CD1c-positive myeloid dendritic cell (primary cell): ENCODE measurements around the gene NKD1.

Experiments used
- DNase-seq: peaks from one replicate; pipeline ENCODE4 v3.0.0-alpha.2; 2016; ENCODE audit errors: extremely low spot score

NKD1 gene

DNA sequence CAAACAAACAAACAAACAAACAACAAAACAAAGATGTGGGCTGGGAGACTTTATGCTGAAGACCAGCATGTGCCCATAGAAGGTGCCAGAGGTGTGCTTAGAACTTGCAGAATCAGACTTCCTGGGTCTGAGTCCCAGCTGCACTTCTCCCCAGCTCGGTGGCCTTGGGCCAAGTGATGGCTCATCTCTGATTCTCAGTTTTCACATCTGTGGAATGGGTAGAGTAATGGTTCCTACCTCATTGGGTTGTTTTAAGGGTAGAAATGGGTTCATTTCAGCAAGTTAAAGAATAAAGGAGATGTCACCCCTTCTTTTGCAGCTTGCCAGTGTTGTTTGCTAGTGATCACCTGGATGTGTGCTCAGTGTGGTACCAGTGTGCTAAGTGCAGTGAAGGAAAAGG is 10.7 kb downstream of the NKD1 start:
- DNase-seq: no peak

DNA sequence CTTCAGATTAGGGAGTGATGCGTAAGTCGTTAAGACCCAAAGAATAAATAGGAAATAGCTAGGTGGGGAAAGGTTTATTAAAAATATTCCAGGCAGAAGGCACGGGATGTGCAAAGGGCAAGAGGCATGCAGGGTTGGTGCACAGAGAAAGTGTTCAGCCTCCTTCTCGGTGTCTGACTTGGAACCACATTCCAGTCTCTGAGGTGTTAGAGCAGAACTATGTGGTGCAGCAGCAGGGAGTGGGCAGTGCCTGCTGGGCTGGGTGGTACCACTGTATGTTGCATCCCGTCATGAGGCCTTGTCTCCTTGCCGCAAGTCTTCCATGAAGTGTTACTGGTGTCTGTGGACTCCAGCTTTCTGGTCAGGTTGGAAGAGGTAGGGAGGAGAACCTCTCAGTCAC is 11.1 kb downstream of the NKD1 start:
- DNase-seq: no peak

DNA sequence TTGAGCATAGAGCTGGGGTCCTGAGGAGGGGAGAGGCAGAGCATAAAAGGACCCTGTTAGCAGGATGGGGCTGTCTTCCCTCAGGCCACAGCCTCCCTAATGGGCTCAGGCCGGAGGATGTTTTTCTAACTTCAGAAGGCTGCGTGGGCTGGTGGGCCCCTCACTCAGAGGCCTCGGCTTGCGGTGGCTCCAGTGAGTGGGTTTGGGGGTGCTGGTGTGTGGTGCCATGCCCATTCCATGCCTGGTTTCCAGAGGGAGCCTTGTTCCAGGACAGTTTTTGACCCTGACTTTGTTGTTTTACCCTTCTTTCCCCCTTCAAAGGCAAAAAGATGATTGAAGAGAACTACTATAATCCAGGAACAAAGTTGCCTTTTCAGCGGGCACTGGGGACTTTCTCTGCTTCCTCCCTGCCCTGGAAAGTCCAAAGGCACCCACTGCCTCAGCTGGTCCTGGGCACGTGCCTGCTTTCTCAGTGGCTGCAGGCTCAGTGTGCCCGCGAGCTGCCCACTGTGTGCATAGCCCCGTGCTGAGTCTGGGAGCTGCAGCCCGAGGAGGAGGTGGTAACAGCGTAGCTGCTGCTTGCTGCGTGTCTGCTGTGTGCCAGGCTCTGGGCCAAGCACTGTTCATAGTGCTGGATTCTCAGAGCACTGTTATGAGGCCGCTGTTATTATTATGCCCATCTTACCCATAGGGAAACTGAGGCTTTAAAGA is 11.8 kb downstream of the NKD1 start:
- no peak for DNase-seq

DNA sequence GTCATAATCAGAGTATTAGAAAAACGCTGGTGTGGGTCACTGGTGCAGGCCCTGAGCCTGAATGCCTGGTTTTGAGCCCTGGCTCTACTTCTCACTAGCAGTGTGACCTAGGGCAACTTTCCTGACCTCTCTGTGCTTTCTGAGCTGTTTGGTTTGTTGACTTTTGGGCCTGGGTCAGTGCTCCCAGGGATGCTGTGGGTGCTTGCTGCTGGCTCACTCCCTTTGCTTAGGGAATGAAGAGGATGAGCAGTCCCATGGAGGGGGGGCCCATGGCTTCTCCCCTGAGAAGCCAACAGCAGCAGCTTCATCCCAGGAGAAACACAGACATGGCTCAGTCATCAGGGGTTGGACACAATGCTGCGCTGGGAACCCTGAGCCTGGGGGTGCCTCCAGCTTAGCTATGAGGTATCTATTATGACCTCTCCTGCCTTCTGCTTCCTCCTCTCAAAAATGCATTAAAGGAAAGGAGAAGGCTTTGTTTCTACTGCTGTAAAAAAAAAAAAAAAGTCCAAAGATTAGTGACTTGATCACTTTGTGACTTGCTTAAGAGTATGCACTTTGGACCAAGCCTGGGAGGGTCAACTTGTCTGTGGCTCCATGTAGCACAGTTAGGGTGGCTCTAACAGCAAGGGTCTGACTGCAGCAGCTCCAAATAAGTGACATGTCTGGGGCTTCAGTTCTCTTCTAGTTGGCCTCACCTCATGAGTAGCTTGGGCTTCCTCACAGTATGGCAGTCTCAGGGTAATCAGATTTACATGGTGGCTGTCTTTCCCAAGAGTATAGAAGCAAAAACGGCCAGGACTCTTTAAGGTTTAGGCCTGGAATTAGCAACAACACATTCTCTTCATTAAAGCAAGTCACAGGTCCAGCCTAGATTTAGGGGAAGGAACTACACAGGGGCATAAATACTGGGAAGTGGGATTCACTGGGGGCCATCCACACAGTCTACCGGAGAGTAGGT is 13.0 kb downstream of the NKD1 start:
- DNase-seq: no peak

DNA sequence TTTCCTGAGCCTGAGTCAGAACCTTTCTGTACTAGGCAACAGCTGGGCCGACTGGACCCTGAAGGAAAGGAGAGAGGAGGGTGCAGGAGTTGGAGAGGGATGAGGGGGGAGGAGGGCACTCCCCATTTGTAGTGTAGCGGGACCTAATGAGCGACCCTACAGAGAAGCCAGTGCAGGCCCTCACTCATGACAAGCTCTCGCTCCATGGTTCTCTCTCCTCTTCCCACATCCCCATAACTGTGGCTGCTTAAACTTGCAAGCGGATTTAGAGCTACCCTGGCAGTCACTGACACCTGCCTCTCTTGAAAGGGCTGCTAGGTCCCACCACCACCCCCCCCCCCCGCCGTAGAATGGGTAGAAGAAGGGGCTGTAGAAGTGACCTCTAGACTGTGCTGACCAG is 14.5 kb downstream of the NKD1 start:
- no peak for DNase-seq

DNA sequence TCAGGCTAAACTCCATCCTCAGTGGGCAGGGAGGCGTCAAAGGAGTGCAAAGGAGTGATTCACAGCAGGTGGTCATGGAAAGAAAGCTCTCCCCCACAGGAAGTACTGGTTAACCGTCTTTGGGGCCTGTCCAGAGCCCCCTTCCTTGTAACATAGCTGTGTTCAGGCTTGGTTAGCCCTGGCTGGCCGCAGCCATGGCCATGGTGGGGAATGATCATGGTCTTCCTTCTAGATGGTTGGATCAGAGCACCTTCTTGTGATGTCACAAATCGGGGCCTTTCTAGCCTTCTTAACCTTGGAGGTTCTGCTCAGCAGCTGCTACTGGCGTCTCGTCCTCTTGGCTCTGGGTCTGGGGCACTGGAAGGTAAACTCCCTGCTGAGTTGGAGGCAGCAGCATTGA is 15.8 kb downstream of the NKD1 start:
- no peak for DNase-seq

DNA sequence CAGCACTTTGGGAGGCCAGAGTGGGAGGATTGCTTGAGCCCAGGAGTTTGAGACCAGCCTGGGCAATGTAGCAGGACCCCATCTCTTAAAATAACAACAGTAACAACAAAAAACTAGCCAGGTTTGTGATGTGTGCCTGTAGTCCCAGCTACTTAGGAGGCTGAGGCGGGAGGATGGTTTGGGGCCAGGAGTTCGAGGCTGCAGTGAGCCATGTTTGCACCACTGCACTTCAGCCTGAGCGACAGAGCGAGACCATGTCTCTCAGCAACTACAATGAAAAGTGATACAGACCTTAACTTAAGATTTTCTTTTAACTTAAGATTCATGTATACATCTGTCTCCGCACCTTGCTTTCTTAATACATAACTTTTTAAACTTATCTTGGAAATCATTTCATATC is 17.2 kb downstream of the NKD1 start:
- DNase-seq: no peak

DNA sequence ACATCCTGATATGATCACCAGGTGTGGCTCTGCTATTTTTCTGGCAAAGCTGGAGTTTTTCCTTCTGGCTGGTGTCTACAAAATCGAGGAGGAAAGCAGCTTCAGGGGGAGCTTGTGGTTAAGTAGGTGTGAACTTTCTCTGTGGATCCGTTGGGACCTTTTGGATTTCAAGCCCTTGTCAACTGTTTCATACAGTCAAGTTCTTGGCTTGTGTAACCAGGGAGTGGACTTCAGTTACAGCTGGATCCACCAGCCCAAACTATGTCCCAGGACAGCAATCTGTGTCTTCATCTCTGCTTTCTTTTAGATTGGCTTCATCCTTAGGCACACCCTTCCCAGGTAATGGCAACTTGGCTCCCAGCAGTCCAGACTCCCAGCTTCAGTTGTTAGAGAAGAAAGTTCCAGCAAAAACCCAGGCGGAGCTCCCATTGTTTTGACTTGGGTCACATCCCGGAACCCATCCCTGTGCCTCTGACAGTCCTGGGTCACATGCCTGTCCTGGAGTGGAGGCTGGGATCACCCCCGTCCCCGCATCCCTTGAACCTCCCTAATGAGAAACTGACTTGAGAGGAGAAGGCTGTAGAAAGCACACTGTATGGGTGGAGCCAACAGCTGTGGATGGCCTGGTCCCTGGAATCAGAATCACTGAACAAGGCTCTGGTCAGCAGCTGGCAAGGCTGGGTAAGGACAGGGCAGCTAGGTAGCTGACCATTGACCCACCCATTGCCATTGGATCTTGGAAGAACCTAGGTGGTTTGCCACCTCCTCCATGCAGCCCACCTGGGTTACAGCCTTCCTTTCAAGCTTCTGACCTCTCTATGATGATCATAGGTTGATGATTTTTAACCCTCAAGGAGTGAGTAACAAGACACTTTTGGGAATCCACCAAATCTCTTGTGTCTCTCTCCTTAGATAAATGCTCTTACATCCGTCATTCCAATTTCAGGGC is 18.1 kb downstream of the NKD1 start:
- DNase-seq: no peak

DNA sequence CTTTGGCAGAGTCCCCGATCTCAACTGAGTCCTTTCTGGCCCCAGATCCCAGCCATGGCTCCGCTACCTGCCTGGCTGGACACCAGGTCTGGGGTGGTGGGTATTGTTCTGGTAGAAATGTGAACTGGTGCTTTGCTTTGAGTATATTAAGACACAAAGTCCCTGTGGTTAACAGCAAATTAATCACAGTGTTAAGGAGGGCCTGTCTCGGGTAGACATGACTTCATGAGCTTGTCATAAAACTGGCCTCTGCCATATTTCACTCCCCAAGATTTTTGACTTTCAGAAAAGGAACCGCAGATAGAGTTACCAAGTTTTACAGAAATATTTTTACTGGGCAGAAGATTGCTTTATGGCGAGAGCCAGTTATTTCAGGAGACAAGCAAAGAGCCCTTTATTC is 19.5 kb downstream of the NKD1 start:
- no peak for DNase-seq

DNA sequence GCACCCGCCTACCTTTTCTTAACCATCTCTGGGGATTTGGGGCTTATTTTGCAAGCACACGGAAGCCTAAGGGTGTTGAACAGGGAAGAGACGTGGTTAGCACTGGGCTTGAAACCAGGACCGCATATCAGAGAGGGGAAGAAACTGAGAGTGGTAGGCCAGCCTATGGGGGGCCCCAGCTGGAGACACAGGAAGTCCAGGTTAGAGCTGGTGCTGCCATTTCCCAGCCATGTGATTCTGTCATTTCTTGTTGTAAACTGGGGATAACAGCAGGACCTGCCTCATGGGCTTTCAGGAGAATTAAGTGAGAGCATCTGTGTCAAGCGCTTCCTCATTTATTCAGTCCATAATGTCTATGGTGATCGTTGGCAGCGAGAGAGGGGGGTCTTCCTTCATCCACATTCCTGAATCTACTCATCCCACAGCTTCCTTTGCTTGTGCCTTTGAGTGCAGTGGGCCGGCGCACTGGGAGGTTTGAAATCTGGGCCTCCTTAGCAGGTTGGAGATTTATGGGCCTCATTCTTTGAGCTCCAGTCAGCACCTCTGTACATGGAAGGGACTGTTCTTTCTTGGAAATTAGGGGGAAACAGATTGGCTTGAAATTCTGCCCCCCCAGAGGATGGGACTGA is 20.1 kb downstream of the NKD1 start:
- DNase-seq: no peak

DNA sequence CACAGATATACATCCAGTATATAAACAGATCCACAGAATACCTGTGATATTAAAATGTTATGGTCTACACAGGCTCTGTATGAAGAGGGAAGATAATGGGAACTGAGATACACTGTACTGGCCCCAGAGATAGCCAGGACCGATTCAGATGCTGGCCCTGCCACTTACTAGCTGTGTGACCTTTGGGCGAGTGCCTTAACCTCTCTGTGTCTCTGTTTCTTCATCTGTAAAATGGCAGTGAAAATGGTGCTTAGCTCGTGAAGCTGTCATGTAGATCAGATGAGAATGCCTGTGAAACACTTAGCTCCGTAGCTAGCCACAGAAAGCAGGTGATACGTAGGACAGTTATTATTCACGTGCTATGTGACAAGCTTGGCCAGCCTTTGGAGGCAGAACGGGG is 22.2 kb downstream of the NKD1 start:
- no peak for DNase-seq

DNA sequence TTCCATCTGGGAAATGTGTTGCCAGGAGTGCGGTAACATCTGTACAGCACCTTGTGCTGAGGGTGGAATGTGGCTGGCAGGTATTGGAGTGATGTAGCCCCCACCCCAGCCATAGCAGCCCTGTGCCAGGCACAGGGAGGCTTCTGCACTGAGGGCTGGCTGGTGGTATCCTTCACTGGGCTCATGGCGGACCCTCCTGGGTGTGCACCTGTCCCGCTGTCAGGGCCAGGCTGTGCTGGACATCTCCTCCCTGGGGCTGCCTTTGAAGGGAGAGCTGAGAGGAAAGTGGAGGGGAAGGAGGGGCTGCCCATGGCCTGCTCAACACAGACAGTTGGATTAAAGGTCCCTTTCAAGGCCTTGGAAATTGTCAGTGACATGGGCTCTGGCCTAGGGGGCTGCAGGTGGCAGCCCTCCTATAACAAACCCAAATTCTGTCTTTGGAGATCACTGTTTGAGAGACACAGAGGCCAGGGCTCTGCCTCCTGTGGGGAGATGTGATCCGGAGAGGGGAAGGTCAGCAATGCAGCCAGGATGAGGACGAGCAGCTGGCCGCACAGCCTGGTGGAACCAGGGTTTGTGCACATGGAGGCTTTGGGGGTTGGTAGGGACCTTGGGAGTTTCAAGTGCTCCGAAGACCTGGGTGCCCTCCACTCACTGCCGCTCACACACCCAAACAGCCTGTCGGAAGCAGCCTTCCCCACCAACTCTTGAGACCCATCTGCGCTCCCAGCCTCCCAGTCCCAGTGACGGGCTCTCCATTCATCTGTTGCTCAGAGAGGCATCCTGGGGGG is 22.8 kb downstream of the NKD1 start:
- no peak for DNase-seq

DNA sequence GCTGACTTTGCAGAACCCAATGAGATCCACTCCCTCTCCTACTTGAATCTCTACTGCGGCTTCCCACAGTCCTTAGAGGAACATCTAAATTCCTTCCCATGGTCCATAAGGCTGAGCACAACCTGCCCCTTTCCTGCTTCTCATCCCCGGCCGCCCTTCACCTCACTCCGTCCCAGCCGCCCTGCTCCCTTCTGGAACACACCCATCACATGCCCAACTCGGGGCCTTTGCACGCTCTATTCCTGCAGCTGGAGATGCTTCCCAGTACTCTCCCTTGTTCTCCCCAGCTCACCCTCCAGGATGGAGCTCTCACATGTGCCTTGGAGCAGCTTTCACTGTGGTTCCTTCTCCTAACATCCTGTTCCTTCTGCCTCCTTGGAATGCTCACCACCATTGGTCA is 23.6 kb downstream of the NKD1 start:
- no peak for DNase-seq

DNA sequence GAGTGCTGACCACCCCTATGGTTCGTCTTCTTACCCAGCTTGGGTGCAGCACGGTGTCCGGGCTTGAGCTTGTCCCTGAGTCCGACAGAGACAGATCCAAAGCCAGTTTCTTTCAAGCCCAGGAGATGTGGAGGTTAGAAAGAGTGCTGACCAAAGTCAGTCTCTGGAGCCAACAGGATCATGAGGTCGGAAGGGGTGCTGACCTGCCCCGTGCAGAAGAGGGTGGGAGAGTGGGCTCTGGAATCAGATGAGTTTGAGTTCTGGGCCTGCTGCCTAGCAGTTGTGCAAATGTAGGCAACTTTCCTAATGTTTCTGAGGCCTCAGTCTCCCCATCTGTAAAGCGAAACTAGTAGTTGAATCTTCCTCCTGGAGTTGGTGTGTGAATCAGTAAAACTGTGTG is 24.5 kb downstream of the NKD1 start:
- no peak for DNase-seq

DNA sequence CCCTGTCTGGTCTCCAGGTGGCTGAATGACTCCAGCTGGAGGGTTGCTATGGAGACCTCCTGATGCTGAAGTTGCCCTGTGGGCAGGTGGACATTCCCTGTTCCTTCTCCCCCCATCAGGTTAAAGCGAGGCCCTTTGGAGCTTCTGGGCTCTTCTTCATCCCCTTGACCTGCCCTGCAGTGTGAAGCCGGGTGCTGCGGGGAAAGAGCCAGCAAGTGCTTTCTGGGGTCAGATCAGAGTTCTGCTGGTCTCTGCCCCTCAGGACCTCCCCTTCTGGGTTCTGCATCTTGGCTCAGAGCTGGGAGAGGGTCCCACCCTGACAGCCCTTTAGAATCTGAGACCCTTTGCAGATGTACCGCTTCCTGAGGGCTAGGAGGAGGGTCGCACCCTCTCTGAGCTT is 25.1 kb downstream of the NKD1 start:
- no peak for DNase-seq

DNA sequence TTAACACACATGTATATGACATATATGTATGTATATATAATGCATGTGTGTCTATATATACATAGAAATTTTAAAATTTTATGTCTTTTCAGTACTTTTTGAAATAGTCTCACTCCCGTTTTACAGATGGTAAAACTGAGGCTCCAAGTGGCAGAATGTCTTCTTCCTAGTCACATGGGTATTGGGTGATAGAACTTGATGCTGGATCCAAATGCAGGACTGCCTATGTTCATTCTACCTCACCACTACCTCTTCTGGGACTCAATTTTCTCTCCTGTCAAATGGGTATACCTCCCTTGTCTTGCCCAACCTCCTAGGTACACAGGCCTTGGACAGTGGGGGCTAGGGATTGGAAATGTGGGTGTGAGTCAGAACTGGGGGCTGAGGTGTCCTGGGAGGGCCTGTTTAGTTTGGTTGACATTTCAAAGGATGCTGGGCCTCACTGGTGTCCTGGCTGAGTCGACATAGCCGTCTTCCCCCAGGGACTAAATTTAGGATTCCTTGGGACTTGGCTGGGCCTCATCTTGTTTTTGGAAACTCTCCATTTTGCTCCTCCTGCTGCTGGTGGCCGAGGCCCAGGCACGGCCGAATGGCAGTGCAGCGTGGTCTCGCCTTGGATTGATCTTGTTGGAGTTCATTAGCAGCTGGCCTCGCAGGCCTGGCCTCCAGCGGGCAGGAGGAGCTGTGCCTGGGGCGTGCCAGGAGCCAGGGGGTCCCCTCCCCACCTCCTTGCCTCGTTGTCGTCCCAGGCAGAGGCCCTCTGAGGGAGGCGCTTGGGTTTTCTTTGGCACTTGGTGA is 25.9 kb downstream of the NKD1 start:
- no peak for DNase-seq

DNA sequence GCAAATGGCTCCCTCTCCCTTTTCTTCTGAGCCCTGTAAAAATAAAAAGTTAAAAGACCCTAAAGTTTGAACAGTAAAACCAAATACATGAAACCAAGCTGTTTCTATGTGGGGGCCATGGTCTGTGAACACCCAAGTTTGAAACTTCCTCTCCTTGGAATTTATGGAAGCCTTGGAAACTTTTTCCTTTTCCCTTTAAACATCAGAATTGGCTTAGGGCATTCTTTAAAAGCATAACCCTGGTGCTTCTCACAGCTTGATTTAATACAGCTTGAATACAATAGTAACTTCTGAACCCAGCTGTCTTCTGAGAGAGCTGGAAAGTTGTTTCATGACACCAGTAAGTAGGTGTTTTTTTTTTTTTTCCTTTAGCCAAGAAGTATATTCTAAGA is 26.5 kb downstream of the NKD1 start:
- DNase-seq: no peak

DNA sequence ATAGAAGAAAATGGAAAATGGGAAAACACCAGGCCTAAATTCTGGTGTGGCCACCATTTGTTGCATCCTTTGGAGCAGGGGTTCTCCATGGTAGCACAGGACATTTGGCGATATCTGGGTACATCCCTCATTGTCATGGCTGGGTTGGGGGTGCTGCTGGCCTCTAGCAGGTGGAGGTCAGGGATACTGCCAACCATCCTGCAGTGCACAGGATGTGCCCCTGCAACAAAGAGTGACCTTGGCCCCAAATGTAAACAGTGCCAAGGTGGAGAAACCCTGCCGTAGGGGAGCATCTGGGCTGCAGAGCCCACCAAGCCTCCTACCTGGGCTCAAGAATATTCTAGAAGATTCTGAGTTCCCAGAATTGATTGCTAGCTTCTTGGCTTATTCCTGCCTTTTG is 27.5 kb downstream of the NKD1 start:
- no peak for DNase-seq

DNA sequence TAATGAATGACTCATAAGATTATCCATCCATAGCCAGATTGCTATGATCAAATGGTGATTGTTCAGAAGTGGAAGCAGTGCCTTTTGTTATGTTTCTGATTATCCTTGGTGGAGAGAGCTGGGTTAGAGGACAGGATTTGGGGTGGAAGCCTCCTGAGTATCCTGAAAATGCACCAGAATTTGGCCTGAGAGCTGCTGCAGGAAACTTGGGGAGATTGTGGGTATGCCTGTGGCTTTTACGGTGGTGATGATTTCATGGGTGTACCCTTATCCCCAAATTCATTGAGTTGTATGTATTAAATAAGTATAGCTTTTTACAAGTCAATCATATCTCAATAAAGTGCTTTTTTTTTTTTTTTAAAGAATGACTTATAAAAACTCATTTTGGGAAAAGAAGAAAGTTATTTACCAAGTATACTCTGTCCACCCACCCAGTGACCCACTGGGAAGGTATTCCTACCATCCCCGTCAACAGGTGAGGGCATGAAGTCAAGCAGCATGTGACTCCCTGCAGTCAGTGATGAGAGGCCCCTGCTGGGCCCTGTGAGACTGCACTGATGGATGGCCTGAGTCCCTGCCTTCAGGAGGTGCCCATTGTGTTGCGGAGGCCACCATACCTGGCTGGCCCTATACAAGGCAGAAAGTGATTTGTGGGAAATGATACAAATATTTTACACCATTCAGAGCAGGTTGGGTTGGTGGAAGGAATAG is 28.4 kb downstream of the NKD1 start:
- DNase-seq: no peak
